MM.1S (cell line): ENCODE results near the gene RIPOR3.
"Not testable (repeated sequence)": the region's sequence is repeated elsewhere in the genome, so short reads cannot be mapped to it uniquely, and the experiment has no call there.

Experiments
- DNase-seq: peaks from one replicate; pipeline ENCODE4 v3.0.0-alpha.2; 2015
- H2AFZ ChIP-seq: fragments of 300-600 bp; sonication (generic); 2 replicates; pipeline ENCODE4 v1.6.0; 2016; ENCODE audit warnings: antibody characterized with exemption, low read length
- H3F3A ChIP-seq: fragments of 300-600 bp; sonication (generic); 2 replicates; pipeline ENCODE4 v1.6.1; 2016; ENCODE audit warnings: mild to moderate bottlenecking, antibody characterized with exemption, low read length, moderate library complexity, mixed read lengths; ENCODE audit not compliant: insufficient read depth
- H3K27ac ChIP-seq: fragments of 300-600 bp; sonication (generic); 2 replicates; pipeline ENCODE4 v1.5.1; 2016; ENCODE audit warnings: mild to moderate bottlenecking, low read length
- H3K27me3 ChIP-seq: fragments of 300-600 bp; sonication (generic); replicated peaks from 2 replicates; pipeline ENCODE4 v1.6.0; 2016; ENCODE audit warnings: low read length; ENCODE audit not compliant: insufficient read depth
- H3K36me3 ChIP-seq: fragments of 300-600 bp; sonication (generic); replicated peaks from 2 replicates; pipeline ENCODE4 v1.6.1; 2016; ENCODE audit warnings: mild to moderate bottlenecking, low read length, mixed read lengths; ENCODE audit not compliant: insufficient read depth
- H3K4me1 ChIP-seq: fragments of 300-600 bp; sonication (generic); 2 replicates; pipeline ENCODE4 v1.6.1; 2016; ENCODE audit warnings: low read length, mixed read lengths
- H3K4me2 ChIP-seq: fragments of 300-600 bp; sonication (generic); 2 replicates; pipeline ENCODE4 v1.6.0; 2016; ENCODE audit warnings: low read depth, low read length
- H3K4me3 ChIP-seq: fragments of 300-600 bp; sonication (generic); 2 replicates; pipeline ENCODE4 v1.5.1; 2016; ENCODE audit warnings: low read length, mixed read lengths
- H3K79me2 ChIP-seq: fragments of 300-600 bp; sonication (generic); 2 replicates; pipeline ENCODE4 v1.6.1; 2016; ENCODE audit warnings: mixed run types, low read length, mixed read lengths
- H3K9ac ChIP-seq: fragments of 300-600 bp; sonication (generic); 2 replicates; pipeline ENCODE4 v1.6.1; 2016; ENCODE audit warnings: low read length, mixed read lengths
- H3K9me2 ChIP-seq: fragments of 300-600 bp; sonication (generic); replicated peaks from 2 replicates; pipeline ENCODE4 v1.6.1; 2016; ENCODE audit warnings: mild to moderate bottlenecking, low read length, mixed read lengths; ENCODE audit not compliant: insufficient read depth
- H3K9me3 ChIP-seq: fragments of 300-600 bp; sonication (generic); replicated peaks from 2 replicates; pipeline ENCODE4 v1.6.1; 2016; ENCODE audit warnings: mild to moderate bottlenecking, low read length, mixed read lengths; ENCODE audit not compliant: insufficient read depth
- H4K20me1 ChIP-seq: fragments of 300-600 bp; sonication (generic); 2 replicates; pipeline ENCODE4 v1.6.1; 2016; ENCODE audit warnings: mild to moderate bottlenecking, low read length, moderate library complexity, mixed read lengths; ENCODE audit not compliant: insufficient read depth
- CTCF ChIP-seq: fragments of 300-600 bp; sonication (generic); IDR thresholded peaks from 2 replicates; pipeline ENCODE4 v1.5.1; 2016; ENCODE audit warnings: antibody characterized with exemption, low read length, mixed read lengths
- EZH2 ChIP-seq: fragments of 300-600 bp; sonication (generic); optimal IDR thresholded peaks from 2 replicates; pipeline ENCODE3; 2017; ENCODE audit warnings: low read depth, mild to moderate bottlenecking, antibody characterized with exemption, low read length, mixed read lengths
- EZH2phosphoT487 ChIP-seq: fragments of 300-600 bp; sonication (generic); IDR thresholded peaks from 2 replicates; pipeline ENCODE4 v1.6.1; 2018; ENCODE audit warnings: antibody characterized with exemption, low read length

The RIPOR3 gene

GRCh38 chr20:50716518-50716917 is 25.2 kb upstream of the RIPOR3 start:
- Histone ChIP-seq H3K9ac (no peak overlapping the region), H3K4me1 (no peaks in the 10 kb centered on the region)

DNA sequence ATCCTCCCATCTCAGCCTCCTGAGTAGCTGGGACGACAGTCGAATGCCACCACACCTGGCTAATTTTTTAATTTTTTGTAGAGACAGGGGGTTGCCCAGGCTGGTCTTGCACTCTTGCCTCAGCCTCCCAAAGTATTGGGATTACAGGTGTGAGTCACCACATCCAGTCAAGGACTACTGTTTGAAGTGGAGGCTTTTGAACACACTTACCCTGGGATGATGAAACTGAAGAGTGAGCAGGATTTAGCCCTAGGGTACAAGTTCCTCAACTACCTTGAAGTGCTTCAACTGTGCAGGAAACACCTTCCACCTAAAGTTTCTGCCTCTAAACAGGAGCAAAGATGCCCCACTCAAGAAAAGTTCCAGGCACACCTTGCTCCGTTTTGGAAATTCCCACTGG is 24.4 kb upstream of the RIPOR3 start:
- no peaks in the 10 kb centered on the region for H3K36me3 ChIP-seq
- H3K4me3 ChIP-seq: no peak overlapping the region
- H4K20me1 ChIP-seq: no peaks in the 10 kb centered on the region
- no peaks in the 10 kb centered on the region for H3K9me2 ChIP-seq
- DNase-seq: no peak
- no peak overlapping the region for H3K9ac ChIP-seq
- no peak overlapping the region for H3K4me2 ChIP-seq
- H3K4me1 ChIP-seq: no peaks in the 10 kb centered on the region
- H3K27ac ChIP-seq: no peak overlapping the region
- H3F3A ChIP-seq: no peaks in the 10 kb centered on the region
- H2AFZ ChIP-seq: no peak overlapping the region
- no peaks in the 10 kb centered on the region for H3K79me2 ChIP-seq
- no peaks in the 10 kb centered on the region for H3K27me3 ChIP-seq
- no peak for TF ChIP-seq EZH2phosphoT487
- TF ChIP-seq EZH2: no peak
- TF ChIP-seq CTCF: no peak
- no peaks in the 10 kb centered on the region for H3K9me3 ChIP-seq

More at GRCh38 chr20:50716518-50716917, 25.2 kb upstream of the RIPOR3 start:
- Histone ChIP-seq H3K4me3 (no peak overlapping the region), H3F3A (no peaks in the 10 kb centered on the region), H3K9me2 (no peaks in the 10 kb centered on the region), H3K79me2 (no peaks in the 10 kb centered on the region), H3K9me3 (no peaks in the 10 kb centered on the region), H3K4me2 (no peak overlapping the region), H3K27me3 (no peaks in the 10 kb centered on the region), H3K36me3 (no peaks in the 10 kb centered on the region), H4K20me1 (no peaks in the 10 kb centered on the region), H2AFZ (no peak overlapping the region), H3K27ac (no peak overlapping the region)
- DNase-seq: no peak
- no peak for TF ChIP-seq CTCF
- no peak for TF ChIP-seq EZH2phosphoT487
- TF ChIP-seq EZH2: no peak

DNA sequence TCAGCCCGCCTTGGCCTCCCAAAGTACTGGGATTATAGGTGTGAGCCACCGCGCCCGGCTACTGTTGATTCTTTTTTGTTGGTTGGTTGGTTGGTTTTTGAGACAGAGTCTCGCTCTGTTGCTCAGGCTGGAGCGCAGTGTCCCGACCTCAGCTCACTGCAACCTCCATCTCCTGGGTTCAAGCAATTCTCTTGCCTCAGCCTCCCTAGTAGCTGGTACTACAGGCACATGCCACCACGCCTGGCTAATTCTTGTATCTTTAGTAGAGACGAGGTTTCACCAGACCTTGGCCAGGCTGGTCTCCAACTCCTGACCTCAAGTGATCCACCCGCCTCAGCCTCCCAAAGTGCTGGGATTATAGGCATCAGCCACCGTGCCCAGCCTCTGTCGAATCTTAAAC is 23.1 kb upstream of the RIPOR3 start:
- not testable (repeated sequence) for H2AFZ ChIP-seq, H3K4me3 ChIP-seq, H3K9me3 ChIP-seq, H3F3A ChIP-seq, H3K9me2 ChIP-seq, H4K20me1 ChIP-seq, H3K79me2 ChIP-seq, H3K36me3 ChIP-seq, DNase-seq, H3K9ac ChIP-seq, H3K4me1 ChIP-seq, H3K4me2 ChIP-seq, H3K27me3 ChIP-seq, H3K27ac ChIP-seq

DNA sequence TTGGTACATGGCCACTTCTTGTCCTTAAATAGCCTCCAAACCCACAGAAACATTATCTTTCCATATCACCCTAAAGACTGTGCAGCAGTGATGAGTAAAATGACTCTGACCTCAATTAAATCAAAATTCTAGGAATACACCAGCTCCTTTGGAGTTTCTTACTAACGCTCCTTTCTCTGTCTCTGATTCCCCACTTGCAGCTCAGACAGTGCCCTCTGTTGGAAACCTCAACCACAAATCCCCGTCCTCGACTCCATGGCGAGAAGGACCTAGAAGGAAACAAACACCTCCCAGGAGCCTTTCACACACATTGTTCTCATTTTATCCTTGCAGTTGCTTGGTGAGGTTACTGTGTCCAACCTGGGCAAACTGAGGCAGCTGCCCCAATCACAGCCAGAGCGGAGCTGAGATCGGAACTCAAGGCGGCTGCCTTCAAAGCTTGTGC is 22.3 kb upstream of the RIPOR3 start:
- no peak overlapping the region for H3K4me2 ChIP-seq
- no peaks in the 10 kb centered on the region for H3K4me1 ChIP-seq
- H3K36me3 ChIP-seq: no peaks in the 10 kb centered on the region
- no peak for DNase-seq
- no peak overlapping the region for H3K27ac ChIP-seq
- no peak overlapping the region for H3K4me3 ChIP-seq
- no peaks in the 10 kb centered on the region for H3K9me3 ChIP-seq
- no peaks in the 10 kb centered on the region for H3K79me2 ChIP-seq
- no peaks in the 10 kb centered on the region for H3K27me3 ChIP-seq
- no peaks in the 10 kb centered on the region for H4K20me1 ChIP-seq
- no peak overlapping the region for H2AFZ ChIP-seq
- no peak for TF ChIP-seq CTCF
- TF ChIP-seq EZH2: no peak
- TF ChIP-seq EZH2phosphoT487: no peak
- H3K9ac ChIP-seq: no peak overlapping the region
- H3K9me2 ChIP-seq: no peaks in the 10 kb centered on the region
- no peaks in the 10 kb centered on the region for H3F3A ChIP-seq
